ENCODE measurements around the gene TMIGD3. TPM values are rescaled to one million over a fixed set of nuclear protein-coding genes. Genes with fewer than 3 reads are reported as not detected.
A peak's percentile ranks its signal among the peaks of the same experiment; 100 is the strongest.
"Not testable (repeated sequence)": the region's sequence is repeated elsewhere in the genome, so short reads cannot be mapped to it uniquely, and the experiment has no call there.

TMIGD3 gene
- total RNA-seq: not detected
- polyA plus RNA-seq: not detected

DNA sequence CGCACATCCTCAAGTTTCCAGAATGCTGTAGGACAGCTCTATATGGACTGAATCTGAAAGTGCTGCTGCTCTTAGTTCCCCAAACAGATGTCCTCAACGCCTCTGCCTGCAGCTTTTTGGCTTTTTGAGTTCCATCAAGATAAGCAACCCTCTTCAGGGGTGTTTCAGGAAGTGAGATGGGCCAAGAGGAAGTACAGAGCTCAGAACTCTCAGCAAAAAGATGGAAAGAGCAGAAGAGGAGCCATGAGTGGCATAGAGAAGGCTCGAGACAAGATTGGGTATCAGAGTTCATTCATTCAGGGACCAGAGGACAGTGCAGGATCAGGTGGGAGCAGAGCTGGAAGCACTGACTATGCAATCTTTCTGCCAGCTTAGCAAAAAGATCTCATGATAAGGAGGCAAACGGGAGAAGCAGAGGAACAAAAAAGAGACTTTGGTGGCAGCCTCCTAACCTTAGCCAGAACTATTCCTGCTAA is at the start of gene TMIGD3, which contains the start of gene ADORA3:
Gene TMIGD3 (minus strand): TSS at position 49 of the 476 bp plus-strand sequence. CDS start 279 bp downstream, outside the sequence.
Gene ADORA3 (minus strand): TSS at position 49 of the 476 bp plus-strand sequence. CDS start 279 bp downstream, outside the sequence.
- no peaks in the 10 kb centered on the region for H3K36me3 Mint-ChIP-seq
- H3K27me3 Mint-ChIP-seq: no peaks in the 10 kb centered on the region
- Histone ChIP-seq H3K9me3 (ENCODE audit: control insufficient read depth in 1 of 2, low read length in 2 of 2) (no peaks in the 10 kb centered on the region), H3K4me3 (ENCODE audit: low read length in 2 of 2) (peak within 1 kb of the TSS in 1 of 2 donors; percentile 8), H3K36me3 (ENCODE audit: insufficient read depth, low read length) (no peaks in the 10 kb centered on the region), H3K27ac (ENCODE audit: low read depth, low read length) (peak within 1 kb of the TSS; percentile 32), H3K27me3 (ENCODE audit: insufficient read depth, low read length) (no peaks in the 10 kb centered on the region), H3K4me1 (ENCODE audit: insufficient read depth, low read length) (peaks cover 69% of the 10 kb centered on the region)
- H3K27ac Mint-ChIP-seq: peak within 1 kb of the TSS; percentile 45 to 79 (median 70)
- DNase-seq: no peak
- no peaks in the 10 kb centered on the region for H3K9me3 Mint-ChIP-seq
- H3K4me3 Mint-ChIP-seq: peak within 1 kb of the TSS; percentile 5 to 77 (median 66)
- intact Hi-C loops (cut with micrococcal nuclease): loop anchor here (10.0 kb wide), 1 partner anchor 121 kb away; no protein-coding TSS in a partner anchor
- H3K4me1 Mint-ChIP-seq: peaks cover 52 to 88% (median 64%) of the 10 kb centered on the region in 4 donors
- ChIA-PET CTCF (ENCODE audit: partially characterized antibody) (interaction anchor here (1.2 to 2.2 kb wide), 5 partner anchors 13 to 266 kb away, joined by 3 to 10 read pairs (median 3); partner anchors contain the start of gene INKA2), POLR2A (ENCODE audit: partially characterized antibody) (interaction anchor here (0.6 to 8.6 kb wide), 11 partner anchors 13 to 243 kb away, joined by 3 to 170 read pairs (median 3); partner anchors contain the start of genes ATP5PB, C1orf162 and WDR77)

DNA sequence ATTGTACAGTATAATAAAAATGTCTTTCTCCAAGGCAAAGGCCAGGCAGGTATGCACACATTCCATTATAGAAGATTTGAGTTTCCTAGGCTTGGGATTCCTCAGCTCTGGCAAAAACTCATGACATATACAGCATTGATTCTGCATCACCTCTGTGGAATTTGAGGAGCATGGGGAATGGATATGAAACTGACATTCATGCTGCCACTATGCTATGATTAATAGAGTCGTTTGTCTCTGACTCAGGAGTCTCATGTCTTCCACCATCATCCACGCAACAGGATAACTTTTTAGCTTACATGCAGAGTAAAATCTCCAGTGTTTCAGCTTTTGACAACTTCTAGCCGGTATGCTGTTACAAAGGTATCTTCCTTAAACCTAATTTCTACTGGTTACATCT is 49.8 kb upstream of the TMIGD3 start:
- no peak overlapping the region for H3K4me3 Mint-ChIP-seq
- Histone ChIP-seq H3K9me3 (ENCODE audit: control insufficient read depth in 1 of 2, low read length in 2 of 2) (no peaks in the 10 kb centered on the region), H3K27me3 (ENCODE audit: insufficient read depth, low read length) (no peaks in the 10 kb centered on the region), H3K27ac (ENCODE audit: low read depth, low read length) (no peak overlapping the region), H3K36me3 (ENCODE audit: insufficient read depth, low read length) (no peaks in the 10 kb centered on the region), H3K4me3 (ENCODE audit: low read length in 2 of 2) (no peak overlapping the region), H3K4me1 (ENCODE audit: insufficient read depth, low read length) (no peaks in the 10 kb centered on the region)
- peaks cover 0 to 7% (median 2%) of the 10 kb centered on the region in 4 donors for H3K4me1 Mint-ChIP-seq
- CTCF ChIA-PET (ENCODE audit: partially characterized antibody): interaction anchor here (0.6 to 1.8 kb wide), 7 partner anchors 19 to 162 kb away, joined by 3 to 6 read pairs (median 3); no protein-coding TSS in a partner anchor
- POLR2A ChIA-PET (ENCODE audit: partially characterized antibody): interaction anchor here (1.3 kb wide), 1 partner anchor 40 kb away, joined by 3 read pairs; no protein-coding TSS in a partner anchor
- no peaks in the 10 kb centered on the region for H3K9me3 Mint-ChIP-seq
- DNase-seq: no peak
- H3K27ac Mint-ChIP-seq: peak overlapping the region in 1 of 7 donors; percentile 14
- H3K36me3 Mint-ChIP-seq: no peaks in the 10 kb centered on the region
- intact Hi-C loops (cut with micrococcal nuclease): no loop called here
- peaks cover 0 to 2% of the 10 kb centered on the region in 2 donors for H3K27me3 Mint-ChIP-seq

DNA sequence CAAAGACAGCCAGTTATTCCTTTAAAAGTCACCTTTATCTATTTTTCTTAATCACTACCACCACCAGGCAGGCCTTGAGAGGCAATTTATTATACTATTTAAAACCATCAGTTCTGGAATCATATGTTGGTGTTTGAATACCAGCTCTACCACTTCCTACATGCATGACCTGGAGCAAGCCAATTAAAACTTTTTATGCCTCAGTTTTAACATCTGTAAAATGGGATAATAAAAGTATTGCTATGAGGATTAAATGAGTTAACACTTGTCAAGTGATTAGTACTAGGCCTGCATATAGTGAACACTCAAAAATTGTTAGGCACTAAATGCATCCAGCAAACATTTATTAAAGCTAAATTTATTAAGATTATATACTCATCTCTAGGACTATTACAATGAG is 49.2 kb upstream of the TMIGD3 start:
- Mint-ChIP-seq H3K27ac (no peak overlapping the region), H3K9me3 (no peaks in the 10 kb centered on the region), H3K36me3 (no peaks in the 10 kb centered on the region), H3K4me3 (no peak overlapping the region), H3K27me3 (peaks cover 0 to 2% of the 10 kb centered on the region in 2 donors), H3K4me1 (peaks cover 0 to 7% (median 2%) of the 10 kb centered on the region in 4 donors)
- Histone ChIP-seq H3K27me3 (ENCODE audit: insufficient read depth, low read length) (no peaks in the 10 kb centered on the region), H3K4me3 (ENCODE audit: low read length in 2 of 2) (no peak overlapping the region), H3K4me1 (ENCODE audit: insufficient read depth, low read length) (no peaks in the 10 kb centered on the region), H3K27ac (ENCODE audit: low read depth, low read length) (no peak overlapping the region), H3K9me3 (ENCODE audit: control insufficient read depth in 1 of 2, low read length in 2 of 2) (no peaks in the 10 kb centered on the region), H3K36me3 (ENCODE audit: insufficient read depth, low read length) (no peaks in the 10 kb centered on the region)
- ChIA-PET POLR2A (ENCODE audit: partially characterized antibody) (no interaction called here), CTCF (ENCODE audit: partially characterized antibody) (interaction anchor here (1.0 to 1.8 kb wide), 5 partner anchors 20 to 162 kb away, joined by 3 to 6 read pairs (median 4); no protein-coding TSS in a partner anchor)
- DNase-seq: no peak
- intact Hi-C loops (cut with micrococcal nuclease): no loop called here

DNA sequence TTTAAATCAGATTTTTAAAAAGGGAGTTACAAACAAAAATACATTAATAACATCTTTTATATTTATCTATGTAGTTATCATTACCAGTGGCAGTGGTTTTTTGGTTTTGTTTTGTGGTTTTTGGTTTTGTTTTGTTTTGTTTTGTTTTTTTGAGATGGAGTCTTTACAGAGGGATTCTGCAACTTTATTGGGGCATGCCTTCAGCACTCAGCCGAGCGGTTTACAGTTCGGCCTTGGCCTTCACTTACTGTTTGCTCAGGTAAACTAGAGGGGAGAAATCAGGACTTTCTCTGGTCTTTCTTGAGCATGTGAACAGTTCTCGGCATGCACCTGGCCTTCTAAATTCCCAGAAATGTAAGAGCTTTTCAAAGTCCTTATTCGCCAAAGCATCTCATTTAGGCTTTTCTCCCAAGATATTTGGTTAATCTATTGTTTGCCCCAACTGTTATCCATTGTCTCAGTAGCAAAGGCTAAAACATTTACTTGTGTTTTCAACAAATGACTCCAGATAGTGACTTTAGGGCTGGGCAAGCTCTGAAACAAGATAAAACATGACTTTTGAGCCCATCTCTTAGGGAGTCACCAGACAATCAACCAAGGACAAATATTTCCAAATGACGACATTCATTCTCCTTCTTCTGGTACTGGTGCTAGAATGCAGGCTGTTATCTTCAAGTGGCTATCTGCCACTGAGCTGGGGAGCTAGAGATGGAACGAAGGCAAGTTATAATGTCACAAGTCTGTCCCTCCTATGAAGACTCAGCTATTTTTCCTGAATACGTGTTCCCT is 48.4 kb upstream of the TMIGD3 start:
- intact Hi-C loops (cut with micrococcal nuclease): no loop called here
- no peak overlapping the region for H3K4me3 ChIP-seq (ENCODE audit: low read length in 2 of 2)
- peaks cover 0 to 2% of the 10 kb centered on the region in 2 donors for H3K27me3 Mint-ChIP-seq
- DNase-seq: no peak
- no peak overlapping the region for H3K4me3 Mint-ChIP-seq
- H3K4me1 Mint-ChIP-seq: peaks cover 0 to 7% (median 2%) of the 10 kb centered on the region in 4 donors
- H3K36me3 ChIP-seq (ENCODE audit: insufficient read depth, low read length): no peaks in the 10 kb centered on the region
- no peaks in the 10 kb centered on the region for H3K9me3 ChIP-seq (ENCODE audit: control insufficient read depth in 1 of 2, low read length in 2 of 2)
- H3K27me3 ChIP-seq (ENCODE audit: insufficient read depth, low read length): no peaks in the 10 kb centered on the region
- no peaks in the 10 kb centered on the region for H3K9me3 Mint-ChIP-seq
- ChIA-PET POLR2A (ENCODE audit: partially characterized antibody) (no interaction called here), CTCF (ENCODE audit: partially characterized antibody) (interaction anchor here (1.3 to 1.5 kb wide), 2 partner anchors 43 to 97 kb away, joined by 3 to 4 read pairs; no protein-coding TSS in a partner anchor)
- H3K27ac Mint-ChIP-seq: no peak overlapping the region
- no peaks in the 10 kb centered on the region for H3K36me3 Mint-ChIP-seq
- H3K4me1 ChIP-seq (ENCODE audit: insufficient read depth, low read length): no peaks in the 10 kb centered on the region
- H3K27ac ChIP-seq (ENCODE audit: low read depth, low read length): no peak overlapping the region

DNA sequence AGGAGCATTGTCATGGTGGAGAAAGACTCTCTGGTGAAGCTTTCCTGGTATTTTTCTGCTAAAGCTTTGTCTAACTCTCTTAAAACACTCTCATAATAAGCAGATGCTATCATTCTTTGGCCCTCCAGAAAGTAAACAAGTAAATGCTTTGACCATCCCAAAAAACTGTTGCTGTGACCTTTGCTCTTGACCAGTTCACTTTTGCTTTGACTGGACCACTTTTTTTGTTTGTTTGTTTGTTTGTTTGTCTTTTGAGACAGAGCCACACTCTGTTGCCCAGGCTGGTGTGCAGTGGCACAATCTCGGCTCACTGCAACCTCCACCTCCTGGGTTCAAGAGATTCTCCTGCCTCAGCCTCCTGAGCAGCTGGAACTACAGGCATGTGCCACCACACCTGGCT is 44.4 kb upstream of the TMIGD3 start:
- H3K36me3 Mint-ChIP-seq; H3K9me3 ChIP-seq (ENCODE audit: control insufficient read depth in 1 of 2, low read length in 2 of 2); H3K27me3 ChIP-seq (ENCODE audit: insufficient read depth, low read length); intact Hi-C loops (cut with micrococcal nuclease); H3K27me3 Mint-ChIP-seq; DNase-seq; H3K4me1 ChIP-seq (ENCODE audit: insufficient read depth, low read length); H3K4me1 Mint-ChIP-seq; H3K36me3 ChIP-seq (ENCODE audit: insufficient read depth, low read length); H3K27ac ChIP-seq (ENCODE audit: low read depth, low read length); H3K4me3 ChIP-seq (ENCODE audit: low read length in 2 of 2); H3K4me3 Mint-ChIP-seq; H3K27ac Mint-ChIP-seq; H3K9me3 Mint-ChIP-seq: not testable (repeated sequence)
- CTCF ChIA-PET (ENCODE audit: partially characterized antibody): interaction anchor here (1.7 kb wide), 1 partner anchor 18 kb away, joined by 3 read pairs; no protein-coding TSS in a partner anchor
- POLR2A ChIA-PET (ENCODE audit: partially characterized antibody): interaction anchor here (0.7 to 1.2 kb wide), 2 partner anchors 45 to 83 kb away, joined by 3 read pairs; no protein-coding TSS in a partner anchor

DNA sequence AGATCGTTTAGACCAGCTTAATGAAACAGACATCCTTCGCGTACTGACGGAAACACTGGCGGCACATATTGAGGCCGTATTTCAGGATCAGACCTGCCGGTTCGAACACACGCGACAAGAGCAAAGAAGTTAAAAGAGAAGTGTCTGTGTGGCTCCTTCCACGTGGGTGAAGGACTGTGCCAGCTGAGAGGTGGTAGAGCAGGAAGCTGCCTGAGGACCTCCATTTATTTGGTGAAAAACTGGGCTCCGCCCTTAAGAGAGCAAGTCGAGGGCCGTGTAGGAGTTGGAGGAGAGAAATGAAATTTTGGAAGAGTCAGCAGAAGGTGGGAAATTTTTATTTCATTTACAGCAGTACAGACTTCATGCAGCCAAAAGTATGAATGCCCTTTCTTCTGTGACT is 38.8 kb upstream of the TMIGD3 start:
- Mint-ChIP-seq H3K36me3 (no peaks in the 10 kb centered on the region), H3K27ac (peak overlapping the region in 1 of 7 donors; percentile 9), H3K27me3 (peaks cover 0 to 5% of the 10 kb centered on the region in 2 donors), H3K4me3 (no peak overlapping the region), H3K9me3 (peaks cover 0 to 4% (median 0%) of the 10 kb centered on the region in 8 donors), H3K4me1 (peaks cover 0 to 4% (median 2%) of the 10 kb centered on the region in 4 donors)
- intact Hi-C loops (cut with micrococcal nuclease): no loop called here
- ChIA-PET POLR2A (ENCODE audit: partially characterized antibody) (no interaction called here), CTCF (ENCODE audit: partially characterized antibody) (no interaction called here)
- no peak overlapping the region for H3K4me3 ChIP-seq (ENCODE audit: low read length in 2 of 2)
- H3K4me1 ChIP-seq (ENCODE audit: insufficient read depth, low read length): no peaks in the 10 kb centered on the region
- H3K36me3 ChIP-seq (ENCODE audit: insufficient read depth, low read length): no peaks in the 10 kb centered on the region
- H3K27ac ChIP-seq (ENCODE audit: low read depth, low read length): no peak overlapping the region
- DNase-seq: no peak
- no peaks in the 10 kb centered on the region for H3K27me3 ChIP-seq (ENCODE audit: insufficient read depth, low read length)
- H3K9me3 ChIP-seq (ENCODE audit: control insufficient read depth in 1 of 2, low read length in 2 of 2): no peaks in the 10 kb centered on the region

DNA sequence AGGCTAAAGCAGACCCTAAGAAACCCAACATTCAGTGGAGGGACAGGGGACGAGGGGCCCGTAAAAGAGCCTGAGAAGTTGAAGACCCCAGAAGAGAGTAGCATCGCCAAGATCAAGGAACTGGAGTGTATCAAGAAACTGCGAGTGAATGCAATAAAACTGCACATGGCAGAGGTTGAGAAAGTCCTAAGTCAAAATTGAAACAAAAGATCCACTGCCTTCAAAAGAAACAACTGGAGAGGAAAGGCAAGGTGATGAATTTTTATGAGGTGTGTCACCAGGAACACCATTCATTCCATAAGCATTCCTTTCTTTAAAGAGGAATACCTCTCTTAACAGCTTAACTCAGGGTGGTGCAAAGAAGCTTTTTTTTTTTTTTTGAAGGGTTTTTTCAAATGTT is 38.3 kb upstream of the TMIGD3 start:
- H3K4me3 Mint-ChIP-seq: no peak overlapping the region
- Histone ChIP-seq H3K4me1 (ENCODE audit: insufficient read depth, low read length) (no peaks in the 10 kb centered on the region), H3K27me3 (ENCODE audit: insufficient read depth, low read length) (no peaks in the 10 kb centered on the region), H3K27ac (ENCODE audit: low read depth, low read length) (no peak overlapping the region), H3K36me3 (ENCODE audit: insufficient read depth, low read length) (no peaks in the 10 kb centered on the region), H3K9me3 (ENCODE audit: control insufficient read depth in 1 of 2, low read length in 2 of 2) (no peaks in the 10 kb centered on the region), H3K4me3 (ENCODE audit: low read length in 2 of 2) (no peak overlapping the region)
- peaks cover 0 to 4% (median 0%) of the 10 kb centered on the region in 8 donors for H3K9me3 Mint-ChIP-seq
- H3K4me1 Mint-ChIP-seq: peaks cover 0 to 4% (median 2%) of the 10 kb centered on the region in 4 donors
- intact Hi-C loops (cut with micrococcal nuclease): no loop called here
- POLR2A ChIA-PET (ENCODE audit: partially characterized antibody): no interaction called here
- H3K36me3 Mint-ChIP-seq: no peaks in the 10 kb centered on the region
- CTCF ChIA-PET (ENCODE audit: partially characterized antibody): no interaction called here
- H3K27me3 Mint-ChIP-seq: peaks cover 0 to 5% of the 10 kb centered on the region in 2 donors
- H3K27ac Mint-ChIP-seq: no peak overlapping the region
- DNase-seq: no peak
